HepG2 (cell line): ENCODE measurements around the gene RTBDN. TPM values are rescaled to one million over a fixed set of nuclear protein-coding genes. Genes with fewer than 3 reads are reported as not detected.

ENCODE experiments used
- ARNT2 ChIP-seq: sonication (generic); formaldehyde crosslinking; IDR thresholded peaks from 2 replicates; pipeline ENCODE4 v1.8.0; 2022; ENCODE audit warnings: mild to moderate bottlenecking, low read depth, missing genetic modification reagents, moderate library complexity
- CCAR2 ChIP-seq: fragments of 200-400 bp; formaldehyde crosslinking; optimal IDR thresholded peaks from 2 replicates; pipeline ENCODE3; 2018; ENCODE audit warnings: low read depth, mild to moderate bottlenecking, low read length, moderate library complexity
- DPF2 ChIP-seq: sonication (generic); formaldehyde crosslinking; IDR thresholded peaks from 2 replicates; pipeline ENCODE4 v1.4.0; 2020; ENCODE audit warnings: mild to moderate bottlenecking, low read depth, missing genetic modification reagents, borderline replicate concordance
- EED ChIP-seq: sonication (generic); formaldehyde crosslinking; IDR thresholded peaks from 2 replicates; pipeline ENCODE4 v1.5.0; 2020; ENCODE audit warnings: mild to moderate bottlenecking, missing genetic modification reagents
- ERF ChIP-seq: IDR thresholded peaks from 2 replicates; pipeline ENCODE4 v1.6.1; 2018; ENCODE audit warnings: missing biosample characterization, missing genetic modification reagents
- GLMP ChIP-seq: sonication (generic); formaldehyde crosslinking; IDR thresholded peaks from 2 replicates; pipeline ENCODE4 v1.9.0; 2021; ENCODE audit warnings: missing genetic modification reagents, mild to moderate bottlenecking, borderline replicate concordance
- HOMEZ ChIP-seq: IDR thresholded peaks from 2 replicates; pipeline ENCODE4 v1.6.1; 2016; ENCODE audit warnings: low read depth
- JDP2 ChIP-seq: sonication (generic); formaldehyde crosslinking; IDR thresholded peaks from 2 replicates; pipeline ENCODE4 v1.8.1; 2022; ENCODE audit warnings: missing genetic modification reagents, borderline replicate concordance
- MNT ChIP-seq: fragments of 450-650 bp; IDR thresholded peaks from 2 replicates; pipeline ENCODE4 v1.6.1; 2016
- MTF1 ChIP-seq: sonication (generic); formaldehyde crosslinking; IDR thresholded peaks from 2 replicates; pipeline ENCODE4 v1.5.0; 2020; ENCODE audit warnings: missing genetic modification reagents
- PPARG ChIP-seq: conservative IDR thresholded peaks from 2 replicates; pipeline ENCODE4 v1.6.1; 2016; ENCODE audit warnings: missing biosample characterization, missing genetic modification reagents
- PRMT3 ChIP-seq: sonication (generic); formaldehyde crosslinking; IDR thresholded peaks from 2 replicates; pipeline ENCODE4 v1.8.1; 2022; ENCODE audit warnings: low read depth, mild to moderate bottlenecking, moderate library complexity, missing genetic modification reagents, borderline replicate concordance
- RBFOX2 ChIP-seq: fragments of 200-400 bp; formaldehyde crosslinking; IDR thresholded peaks from 2 replicates; pipeline ENCODE4 v1.6.1; 2017; ENCODE audit warnings: low read depth, mild to moderate bottlenecking, low read length
- RFXANK ChIP-seq: IDR thresholded peaks from 2 replicates; pipeline ENCODE4 v1.6.1; 2016
- SATB2 ChIP-seq: sonication (generic); formaldehyde crosslinking; IDR thresholded peaks from 2 replicates; pipeline ENCODE4 v1.5.0; 2020; ENCODE audit warnings: missing genetic modification reagents
- SOX6 ChIP-seq, 2 experiments: fragments of 450-650 bp in 1 of 2; sonication (generic) in 1 of 2; formaldehyde crosslinking in 1 of 2; IDR thresholded peaks; 2 replicates each; pipeline versions ENCODE4 v1.4.0 to v1.6.1; 2017 to 2020; ENCODE audit warnings: antibody characterized with exemption in 1 of 2, mild to moderate bottlenecking in 1 of 2, missing genetic modification reagents in 1 of 2
- ZBTB33 ChIP-seq: sonication (generic); formaldehyde crosslinking; IDR thresholded peaks from 2 replicates; pipeline ENCODE4 v1.4.0; 2020; ENCODE audit warnings: missing genetic modification reagents
- ZNF496 ChIP-seq: sonication (generic); formaldehyde crosslinking; IDR thresholded peaks from 2 replicates; pipeline ENCODE4 v1.8.1; 2023; ENCODE audit warnings: mild to moderate bottlenecking, moderate library complexity, missing genetic modification reagents; ENCODE audit not compliant: insufficient replicate concordance
- ZNF878 ChIP-seq: sonication (generic); formaldehyde crosslinking; IDR thresholded peaks from 2 replicates; pipeline ENCODE4 v1.8.1; 2023; ENCODE audit warnings: mild to moderate bottlenecking, missing genetic modification reagents, moderate library complexity
- polyA plus RNA-seq, 8 experiments: library from polyadenylated mRNA; depleted of rRNA in 3 of 8; stranded (reverse) in 7 of 8; unstranded in 1 of 8; fragments of >200 nt; fragmentation: Illumina TruSeq in 4 of 8; extraction: Trizol in 4 of 8; gene quantifications; 2 replicates each; pipeline versions ENCODE4 v1.2.1 to v1.2.3, GENCODE V29; 2011 to 2016; ENCODE audit warnings: low read depth in 4 of 8, missing spikeins in 1 of 8, mixed read lengths in 1 of 8; ENCODE audit not compliant: insufficient read depth in 1 of 8
- total RNA-seq, 5 experiments: library from RNA; depleted of rRNA; stranded (reverse); fragments of >200 nt; fragmentation: Illumina TruSeq; extraction: Trizol; gene quantifications; 2 replicates each; pipeline ENCODE4 v1.2.3, GENCODE V29; 2016; ENCODE audit warnings: low read depth in 1 of 5
- TF ChIP-seq, protein P1 (sequence below): sonication (generic); formaldehyde crosslinking; conservative IDR thresholded peaks from 2 replicates; pipeline ENCODE4 v1.8.0; 2022; ENCODE audit warnings: mild to moderate bottlenecking, moderate library complexity, missing genetic modification reagents

Gene RTBDN
- total and polyA plus RNA-seq, 2 of the 13 experiments (the other 11 are each of a cell fraction or from before 2014, with no cell fraction given), result 0.27 to 0.48 TPM

DNA sequence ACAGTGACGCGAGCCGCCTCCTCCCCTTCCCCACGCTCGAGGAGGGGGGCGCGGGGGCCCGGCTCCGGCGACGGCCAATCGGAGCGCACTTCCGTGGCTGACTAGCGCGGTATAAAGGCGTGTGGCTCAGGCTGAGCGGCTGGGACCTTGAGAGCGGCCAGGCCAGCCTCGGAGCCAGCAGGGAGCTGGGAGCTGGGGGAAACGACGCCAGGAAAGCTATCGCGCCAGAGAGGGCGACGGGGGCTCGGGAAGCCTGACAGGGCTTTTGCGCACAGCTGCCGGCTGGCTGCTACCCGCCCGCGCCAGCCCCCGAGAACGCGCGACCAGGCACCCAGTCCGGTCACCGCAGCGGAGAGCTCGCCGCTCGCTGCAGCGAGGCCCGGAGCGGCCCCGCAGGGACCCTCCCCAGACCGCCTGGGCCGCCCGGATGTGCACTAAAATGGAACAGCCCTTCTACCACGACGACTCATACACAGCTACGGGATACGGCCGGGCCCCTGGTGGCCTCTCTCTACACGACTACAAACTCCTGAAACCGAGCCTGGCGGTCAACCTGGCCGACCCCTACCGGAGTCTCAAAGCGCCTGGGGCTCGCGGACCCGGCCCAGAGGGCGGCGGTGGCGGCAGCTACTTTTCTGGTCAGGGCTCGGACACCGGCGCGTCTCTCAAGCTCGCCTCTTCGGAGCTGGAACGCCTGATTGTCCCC, 42.9 kb downstream of the RTBDN start, which contains the start of gene JUNB (continued):
- TF ChIP-seq ZBTB33, result no peak
- TF ChIP-seq MNT, result no peak; the same call in none of the 2 replicates
- TF ChIP-seq ERF (CRISPR knock-in tag), result peak; percentile 95
- TF ChIP-seq SATB2, result no peak; the same call in 1 of the 2 replicates
- no peak for TF ChIP-seq SOX6 (IDR thresholded peaks at IDR 0.05)
- TF ChIP-seq SOX6 (CRISPR knock-in tag; IDR thresholded peaks at IDR 0.05), result peak; percentile 63
- TF ChIP-seq ZNF496 (CRISPR knock-in tag), result no peak
- TF ChIP-seq ZNF878 (CRISPR knock-in tag), result peak; percentile 43
- TF ChIP-seq EED (CRISPR knock-in tag), result peak; percentile 80; the same call in 1 of the 2 replicates
- peak; percentile 72 for TF ChIP-seq PPARG
- no peak; the same call in 1 of the 2 replicates for TF ChIP-seq JDP2
- peak; percentile 76; the same call in 1 of the 2 replicates for TF ChIP-seq RFXANK
- peak; percentile 93 for TF ChIP-seq ARNT2 (CRISPR knock-in tag)
- TF ChIP-seq PRMT3 (CRISPR knock-in tag), result no peak; the same call in 1 of the 2 replicates
- no peak for TF ChIP-seq HOMEZ (CRISPR knock-in tag)
- TF ChIP-seq DPF2, result no peak
- no peak for TF ChIP-seq CCAR2
- TF ChIP-seq, protein P1, sequence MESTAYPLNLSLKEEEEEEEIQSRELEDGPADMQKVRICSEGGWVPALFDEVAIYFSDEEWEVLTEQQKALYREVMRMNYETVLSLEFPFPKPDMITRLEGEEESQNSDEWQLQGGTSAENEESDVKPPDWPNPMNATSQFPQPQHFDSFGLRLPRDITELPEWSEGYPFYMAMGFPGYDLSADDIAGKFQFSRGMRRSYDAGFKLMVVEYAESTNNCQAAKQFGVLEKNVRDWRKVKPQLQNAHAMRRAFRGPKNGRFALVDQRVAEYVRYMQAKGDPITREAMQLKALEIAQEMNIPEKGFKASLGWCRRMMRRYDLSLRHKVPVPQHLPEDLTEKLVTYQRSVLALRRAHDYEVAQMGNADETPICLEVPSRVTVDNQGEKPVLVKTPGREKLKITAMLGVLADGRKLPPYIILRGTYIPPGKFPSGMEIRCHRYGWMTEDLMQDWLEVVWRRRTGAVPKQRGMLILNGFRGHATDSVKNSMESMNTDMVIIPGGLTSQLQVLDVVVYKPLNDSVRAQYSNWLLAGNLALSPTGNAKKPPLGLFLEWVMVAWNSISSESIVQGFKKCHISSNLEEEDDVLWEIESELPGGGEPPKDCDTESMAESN, result peak; percentile 86
- TF ChIP-seq MTF1 (CRISPR knock-in tag), result no peak
- TF ChIP-seq GLMP (CRISPR knock-in tag), result no peak; the same call in 1 of the 2 replicates
- peak; percentile 100 for TF ChIP-seq RBFOX2
